Activated CD8-positive, alpha-beta memory T cell treated with anti-CD3 and anti-CD28 coated beads, Interleukin-2, amount 10 ng/mL, durations not matched to agents 7 days and 5 days (primary cell): Measurements from ENCODE around the gene CCDC70. TPM values are rescaled to one million over a fixed set of nuclear protein-coding genes. Genes with fewer than 3 reads are reported as not detected.

Experiments
- ATAC-seq: fragments of 150-1000 bp; cut with Tn5 transposase; one replicate; pipeline ENCODE4 v1.10.0; 2021; ENCODE audit warnings: moderate library complexity
- CTCF ChIA-PET: fragments of 350-600 bp; sonication (Branson Sonifier 250); formaldehyde crosslinking; loops from one replicate; lab custom pipeline; 2021; ENCODE audit warnings: antibody characterized with exemption; lab: Charles Lee
- DNase-seq: peaks from one replicate; pipeline ENCODE4 v3.0.0-alpha.2; 2020
- H3K27ac Mint-ChIP-seq: one replicate; pipeline ENCODE4 v1.8.0; 2021; ENCODE audit warnings: mild to moderate bottlenecking, mixed read lengths
- H3K27me3 Mint-ChIP-seq: one replicate; pipeline ENCODE4 v1.8.0; 2021; ENCODE audit warnings: mixed read lengths
- H3K36me3 Mint-ChIP-seq: one replicate; pipeline ENCODE4 v1.8.0; 2021; ENCODE audit warnings: mild to moderate bottlenecking, mixed read lengths
- H3K4me1 Mint-ChIP-seq: one replicate; pipeline ENCODE4 v1.8.0; 2021; ENCODE audit warnings: mixed read lengths
- H3K4me3 Mint-ChIP-seq: one replicate; pipeline ENCODE4 v1.8.0; 2021; ENCODE audit warnings: mild to moderate bottlenecking, moderate library complexity, mixed read lengths
- H3K9me3 Mint-ChIP-seq: one replicate; pipeline ENCODE4 v1.8.0; 2022; ENCODE audit warnings: low read depth, mixed read lengths
- total RNA-seq, 2 experiments: library from RNA; stranded (reverse); gene quantifications; one replicate each; pipeline ENCODE4 v1.2.3, GENCODE V29; 2021

CCDC70 gene
- not detected for total RNA-seq

- H3K4me1 Mint-ChIP-seq = peaks cover 21% of the 10 kb centered on the region
- H3K36me3 Mint-ChIP-seq = no peaks in the 10 kb centered on the region
- no peaks in the 10 kb centered on the region for H3K9me3 Mint-ChIP-seq
- H3K27ac Mint-ChIP-seq = no peak within 1 kb of the TSS
- ATAC-seq = peak; percentile 86
- H3K27me3 Mint-ChIP-seq = no peaks in the 10 kb centered on the region
- peak; percentile 53 for DNase-seq
- no peak within 1 kb of the TSS for H3K4me3 Mint-ChIP-seq
- CTCF ChIA-PET = interaction anchor here (1.3 kb wide), 1 partner anchor 12 kb away, joined by 3 read pairs; no protein-coding TSS in a partner anchor
Observed at GRCh38 chr13:51861723-51862300, at the start of gene CCDC70. Gene CCDC70 (plus strand): TSS chr13:51861969. CDS start chr13:51865412, 3,443 bp downstream.

- DNase-seq (no peak), ATAC-seq (no peak)
- H3K9me3 Mint-ChIP-seq = no peaks in the 10 kb centered on the region
- no peaks in the 10 kb centered on the region for H3K36me3 Mint-ChIP-seq
- no peak overlapping the region for H3K27ac Mint-ChIP-seq
- H3K4me3 Mint-ChIP-seq = no peak overlapping the region
- no peaks in the 10 kb centered on the region for H3K27me3 Mint-ChIP-seq
- peaks cover 23% of the 10 kb centered on the region for H3K4me1 Mint-ChIP-seq
- CTCF ChIA-PET = interaction anchor here (0.6 to 7.0 kb wide), 20 partner anchors 8 to 637 kb away, joined by 3 to 58 read pairs (median 6); partner anchors contain the start of genes NEK5, TMEM272 and VPS36
Observed at GRCh38 chr13:51814071-51814470, 47.7 kb upstream of the CCDC70 start.

DNA sequence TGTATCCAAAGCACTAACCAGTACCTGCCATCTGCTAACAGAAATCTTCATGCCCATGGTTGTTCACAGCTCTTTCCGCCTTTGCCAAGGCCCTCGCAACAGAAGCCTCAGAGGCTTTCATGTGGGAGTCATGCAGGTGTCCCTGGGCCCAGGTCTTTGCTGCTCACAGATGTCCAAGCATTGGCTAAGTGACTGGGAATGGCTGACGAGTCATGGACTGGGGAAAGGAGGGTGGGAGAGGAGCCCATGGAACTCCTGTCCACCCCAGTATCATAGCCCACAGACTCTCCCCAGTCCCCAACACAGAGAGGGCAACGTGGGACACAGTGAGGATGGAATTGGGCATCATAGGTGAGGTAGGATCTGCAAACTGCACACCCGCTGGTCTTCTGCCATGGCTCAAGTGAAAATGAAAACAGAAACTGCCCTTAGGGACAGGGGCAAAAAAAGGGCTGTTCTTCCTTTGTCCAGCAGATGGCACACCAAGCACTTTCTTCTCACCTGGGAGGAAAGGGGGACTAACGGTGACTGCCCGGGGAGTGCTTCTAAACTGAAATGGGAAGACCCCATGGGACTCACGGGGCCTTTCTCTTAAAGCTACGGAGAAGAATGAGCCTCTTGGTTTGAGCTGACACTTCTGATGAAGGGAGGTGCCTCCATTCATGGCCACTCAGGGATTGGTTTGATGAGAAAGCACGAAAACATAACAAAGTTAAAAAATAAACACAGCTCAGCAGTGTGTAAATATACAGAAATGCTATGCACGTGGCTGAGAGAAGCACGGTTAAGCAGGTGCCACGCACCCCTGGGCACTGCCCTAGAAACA lies 46.7 kb upstream of the CCDC70 start:
- Mint-ChIP-seq H3K36me3 (no peaks in the 10 kb centered on the region), H3K4me3 (peak overlapping the region; percentile 53), H3K27ac (peak overlapping the region; percentile 77), H3K4me1 (peaks cover 30% of the 10 kb centered on the region), H3K27me3 (no peaks in the 10 kb centered on the region), H3K9me3 (no peaks in the 10 kb centered on the region)
- ATAC-seq (peak; percentile 95), DNase-seq (peak; percentile 87)
- CTCF ChIA-PET = interaction anchor here (0.6 to 7.0 kb wide), 39 partner anchors 8 to 689 kb away, joined by 3 to 58 read pairs (median 4); partner anchors contain the start of genes NEK5 and VPS36

GRCh38 chr13:51815848-51816247 lies 45.9 kb upstream of the CCDC70 start:
- H3K36me3 Mint-ChIP-seq = no peaks in the 10 kb centered on the region
- CTCF ChIA-PET = interaction anchor here (0.6 to 7.0 kb wide), 28 partner anchors 8 to 690 kb away, joined by 3 to 58 read pairs (median 6); partner anchors contain the start of gene VPS36
- ATAC-seq (no peak), DNase-seq (no peak)
- peaks cover 36% of the 10 kb centered on the region for H3K4me1 Mint-ChIP-seq
- no peaks in the 10 kb centered on the region for H3K9me3 Mint-ChIP-seq
- no peak overlapping the region for H3K4me3 Mint-ChIP-seq
- H3K27ac Mint-ChIP-seq = no peak overlapping the region
- no peaks in the 10 kb centered on the region for H3K27me3 Mint-ChIP-seq

DNA sequence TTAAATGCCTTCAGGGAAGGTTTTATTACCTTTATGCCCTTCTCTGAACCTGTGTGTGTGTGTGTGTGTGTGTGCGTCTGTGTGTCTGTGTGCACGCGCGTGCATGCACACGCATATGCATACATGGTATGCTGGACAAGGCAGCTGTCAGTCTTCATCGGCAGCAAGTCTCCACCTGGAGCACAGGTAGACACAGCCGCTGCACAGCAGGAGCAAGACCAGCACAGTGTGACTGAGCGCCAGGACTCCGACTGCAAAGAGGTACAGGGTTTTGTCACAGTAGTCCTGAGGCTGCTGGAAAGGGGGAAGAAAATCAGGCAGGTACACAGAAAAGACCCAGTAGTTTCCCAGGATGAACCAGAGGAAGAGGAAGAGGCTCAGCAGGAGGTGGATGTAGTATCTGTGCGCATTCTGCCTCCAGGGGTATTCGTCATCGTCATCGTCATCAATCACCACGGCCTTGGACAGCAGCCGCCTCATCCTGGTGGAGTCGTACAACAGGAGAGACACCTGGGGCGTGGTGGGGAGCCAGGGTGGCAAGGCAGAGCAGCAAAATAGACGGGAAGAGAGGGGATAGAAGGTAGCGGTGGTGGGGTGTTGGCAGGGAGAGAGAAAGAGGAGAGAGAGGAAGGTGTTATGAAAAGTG lies 45.0 kb upstream of the CCDC70 start:
- Mint-ChIP-seq H3K4me1 (peaks cover 44% of the 10 kb centered on the region), H3K27ac (no peak overlapping the region)
- CTCF ChIA-PET = interaction anchor here (1.3 to 7.0 kb wide), 9 partner anchors 9 to 311 kb away, joined by 3 to 58 read pairs (median 24); no protein-coding TSS in a partner anchor

GRCh38 chr13:51817717-51818116 lies 44.1 kb upstream of the CCDC70 start:
- no peaks in the 10 kb centered on the region for H3K9me3 Mint-ChIP-seq

More for the DNA sequence above, 45.0 kb upstream of the CCDC70 start:
- H3K27me3 Mint-ChIP-seq = no peaks in the 10 kb centered on the region
- ATAC-seq (no peak), DNase-seq (no peak)
- no peaks in the 10 kb centered on the region for H3K36me3 Mint-ChIP-seq
- no peak overlapping the region for H3K4me3 Mint-ChIP-seq
- no peaks in the 10 kb centered on the region for H3K9me3 Mint-ChIP-seq

DNA sequence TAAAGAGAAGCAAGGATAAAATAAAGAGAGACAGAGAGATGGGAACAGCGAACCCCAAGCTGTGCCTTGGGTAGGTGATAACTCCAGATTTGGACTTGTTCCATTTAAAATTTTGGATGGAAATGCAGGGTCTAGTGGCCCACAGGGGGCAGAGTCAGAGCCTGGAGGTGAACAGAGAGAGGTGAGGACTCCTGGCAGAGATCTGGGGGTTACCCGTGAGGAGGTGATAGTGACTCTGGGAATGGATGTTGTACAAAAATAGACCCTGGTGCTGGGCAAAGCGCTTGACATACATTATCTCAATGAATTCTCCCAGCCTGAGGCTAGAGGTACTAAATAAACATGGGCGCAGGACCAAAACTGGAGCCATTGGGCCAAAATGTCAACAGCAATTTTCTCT lies 43.5 kb upstream of the CCDC70 start:
- CTCF ChIA-PET = no interaction called here
- H3K9me3 Mint-ChIP-seq = no peaks in the 10 kb centered on the region
- H3K27me3 Mint-ChIP-seq = no peaks in the 10 kb centered on the region
- H3K4me3 Mint-ChIP-seq = no peak overlapping the region
- no peak for DNase-seq
- no peak overlapping the region for H3K27ac Mint-ChIP-seq
- no peak for ATAC-seq
- peaks cover 56% of the 10 kb centered on the region for H3K4me1 Mint-ChIP-seq
- no peaks in the 10 kb centered on the region for H3K36me3 Mint-ChIP-seq

More at GRCh38 chr13:51817717-51818116, 44.1 kb upstream of the CCDC70 start:
- DNase-seq = no peak
- Mint-ChIP-seq H3K4me3 (no peak overlapping the region), H3K4me1 (peaks cover 52% of the 10 kb centered on the region), H3K27me3 (no peaks in the 10 kb centered on the region), H3K27ac (no peak overlapping the region), H3K36me3 (no peaks in the 10 kb centered on the region)
- CTCF ChIA-PET = no interaction called here
- no peak for ATAC-seq

DNA sequence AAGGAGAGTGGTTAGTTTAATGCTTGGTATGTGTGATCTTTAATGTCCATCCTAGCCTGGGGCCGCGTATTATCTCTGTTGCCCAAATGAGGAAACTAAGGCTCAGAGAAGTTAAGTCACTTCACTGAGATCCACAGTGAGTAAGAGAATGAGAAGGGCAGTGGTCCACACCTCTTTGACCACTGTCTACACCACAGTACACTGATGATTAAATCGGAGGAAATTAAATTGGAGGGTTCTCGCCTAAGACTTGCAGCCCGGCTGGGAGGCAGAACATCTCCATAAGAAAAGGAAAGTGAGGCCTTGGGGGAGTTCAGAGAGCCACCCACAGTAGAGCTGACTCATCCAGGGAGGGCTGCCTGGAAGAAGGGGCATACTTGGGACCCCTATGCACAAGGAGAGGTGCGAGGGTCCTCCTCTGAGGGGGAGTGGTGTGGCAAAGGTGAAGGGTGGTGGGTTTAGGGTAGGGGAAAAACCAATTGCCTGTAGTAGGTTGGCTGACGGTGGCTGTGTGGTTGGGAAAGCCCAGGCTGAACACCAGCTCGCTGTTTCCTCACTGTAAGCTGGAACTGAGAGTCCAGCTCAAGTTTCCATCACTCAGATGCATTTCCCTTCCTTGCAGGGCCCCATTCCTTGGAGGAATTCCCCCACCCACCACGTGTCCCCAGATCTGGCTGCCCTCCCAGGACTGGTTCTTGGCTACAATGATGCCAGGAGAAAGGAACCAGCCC lies 42.8 kb upstream of the CCDC70 start:
- CTCF ChIA-PET = interaction anchor here (1.2 to 2.1 kb wide), 2 partner anchors 26 to 308 kb away, joined by 6 read pairs; partner anchors contain the start of gene TMEM272
- no peaks in the 10 kb centered on the region for H3K27me3 Mint-ChIP-seq
- H3K9me3 Mint-ChIP-seq = no peaks in the 10 kb centered on the region
- H3K4me1 Mint-ChIP-seq = peaks cover 56% of the 10 kb centered on the region
- H3K27ac Mint-ChIP-seq = no peak overlapping the region
- H3K4me3 Mint-ChIP-seq = no peak overlapping the region
- DNase-seq (no peak), ATAC-seq (no peak)
- H3K36me3 Mint-ChIP-seq = no peaks in the 10 kb centered on the region

GRCh38 chr13:51819544-51819943 lies 42.2 kb upstream of the CCDC70 start:
- Mint-ChIP-seq H3K4me3 (no peak overlapping the region), H3K9me3 (no peaks in the 10 kb centered on the region), H3K36me3 (no peaks in the 10 kb centered on the region), H3K4me1 (peaks cover 60% of the 10 kb centered on the region), H3K27me3 (no peaks in the 10 kb centered on the region), H3K27ac (no peak overlapping the region)
- ATAC-seq (no peak), DNase-seq (no peak)
- CTCF ChIA-PET = interaction anchor here (1.2 to 2.1 kb wide), 2 partner anchors 25 to 308 kb away, joined by 6 read pairs; partner anchors contain the start of gene TMEM272

- no peak for DNase-seq
- Mint-ChIP-seq H3K27me3 (no peaks in the 10 kb centered on the region), H3K4me1 (peaks cover 59% of the 10 kb centered on the region), H3K36me3 (no peaks in the 10 kb centered on the region), H3K27ac (no peak overlapping the region), H3K9me3 (no peaks in the 10 kb centered on the region), H3K4me3 (no peak overlapping the region)
- CTCF ChIA-PET = interaction anchor here (1.2 to 2.1 kb wide), 4 partner anchors 9 to 307 kb away, joined by 4 to 11 read pairs (median 6); partner anchors contain the start of gene TMEM272
- ATAC-seq = no peak
Observed at GRCh38 chr13:51820016-51820597, 41.7 kb upstream of the CCDC70 start.

GRCh38 chr13:51821606-51822005 lies 40.2 kb upstream of the CCDC70 start:
- no peaks in the 10 kb centered on the region for H3K27me3 Mint-ChIP-seq
- peak; percentile 58 for ATAC-seq
- H3K9me3 Mint-ChIP-seq = no peaks in the 10 kb centered on the region
- peak overlapping the region; percentile 61 for H3K27ac Mint-ChIP-seq
- H3K36me3 Mint-ChIP-seq = no peaks in the 10 kb centered on the region
- peaks cover 69% of the 10 kb centered on the region for H3K4me1 Mint-ChIP-seq
- DNase-seq = no peak
- H3K4me3 Mint-ChIP-seq = no peak overlapping the region
- CTCF ChIA-PET = interaction anchor here (1.1 to 2.0 kb wide), 5 partner anchors 8 to 74 kb away, joined by 4 to 11 read pairs (median 5); no protein-coding TSS in a partner anchor
